ENCODE measurements around the gene NTHL1.

NTHL1 gene

GRCh38 chr16:2082171-2082982 is 34.7 kb upstream of the NTHL1 start:
- H3K27ac ChIP-seq = no peak overlapping the region
- H3K36me3 ChIP-seq (ENCODE audit: insufficient read depth, low read length) = no peaks in the 10 kb centered on the region; the same call in 1 of the 2 replicates
- no peak overlapping the region for H3K4me3 ChIP-seq
- no peak for TF ChIP-seq POLR2AphosphoS5 (IDR thresholded peaks at IDR 0.05; ENCODE audit: borderline replicate concordance, low read depth, low read length)
- no peak for TF ChIP-seq EZH2 (IDR thresholded peaks at IDR 0.05)
- TF ChIP-seq FOXP2 (optimal IDR thresholded peaks at IDR 0.05; ENCODE audit: control extremely low read depth, extremely low read length, insufficient read depth) = no peak
- no peak for DNase-seq (ENCODE audit: low read depth, low spot score)
- no peak overlapping the region for H3K9ac ChIP-seq (ENCODE audit: insufficient read length)
- H3K9me3 ChIP-seq (ENCODE audit: low read depth, low read length) = no peaks in the 10 kb centered on the region

DNA sequence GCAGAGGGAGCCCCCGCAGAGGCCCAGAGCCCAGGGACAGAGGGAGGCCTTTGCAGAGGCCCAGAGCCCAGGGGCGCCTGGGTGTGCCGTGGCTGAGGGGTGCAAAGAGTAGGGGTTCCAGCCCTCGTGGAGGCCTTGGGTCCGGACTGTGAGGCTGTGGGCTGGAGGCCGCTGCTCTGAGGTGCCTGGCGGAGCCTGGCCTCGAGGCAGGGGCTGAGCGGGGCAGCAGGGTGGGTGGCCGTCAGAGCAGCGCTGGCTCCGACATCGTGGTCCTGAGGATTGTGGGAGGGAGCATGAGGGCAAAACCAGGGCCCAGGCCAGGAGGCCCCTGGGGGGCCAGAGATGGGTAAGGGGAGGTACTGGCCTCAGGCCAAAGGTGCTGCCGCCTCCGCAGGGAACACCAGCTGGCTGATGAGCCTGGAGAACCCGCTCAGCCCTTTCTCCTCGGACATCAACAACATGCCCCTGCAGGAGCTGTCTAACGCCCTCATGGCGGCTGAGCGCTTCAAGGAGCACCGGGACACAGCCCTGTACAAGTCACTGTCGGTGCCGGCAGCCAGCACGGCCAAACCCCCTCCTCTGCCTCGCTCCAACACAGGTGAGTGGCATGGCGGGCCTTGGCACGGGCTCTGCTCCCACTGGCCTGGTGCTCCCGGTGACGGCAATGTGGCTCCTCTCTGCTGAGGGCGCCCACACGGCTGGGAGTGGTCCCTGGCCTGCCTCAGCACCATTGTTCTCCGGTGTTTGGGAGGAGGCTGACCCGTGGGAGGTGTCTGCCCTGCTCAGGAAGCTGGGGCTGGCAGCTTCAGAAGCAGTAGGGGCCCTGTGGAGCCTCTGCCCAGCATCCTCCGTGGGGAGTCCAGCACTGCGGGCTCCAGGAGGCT is 33.8 kb upstream of the NTHL1 start:
- H3K27ac ChIP-seq = no peak overlapping the region
- no peaks in the 10 kb centered on the region; the same call in 1 of the 2 replicates for H3K36me3 ChIP-seq (ENCODE audit: insufficient read depth, low read length)
- DNase-seq (ENCODE audit: low read depth, low spot score) = no peak
- no peak overlapping the region for H3K4me3 ChIP-seq
- no peak overlapping the region for H3K9ac ChIP-seq (ENCODE audit: insufficient read length)
- no peak for TF ChIP-seq EZH2 (IDR thresholded peaks at IDR 0.05)
- TF ChIP-seq FOXP2 (optimal IDR thresholded peaks at IDR 0.05; ENCODE audit: control extremely low read depth, extremely low read length, insufficient read depth) = no peak
- TF ChIP-seq POLR2AphosphoS5 (IDR thresholded peaks at IDR 0.05; ENCODE audit: borderline replicate concordance, low read depth, low read length) = no peak
- H3K9me3 ChIP-seq (ENCODE audit: low read depth, low read length) = no peaks in the 10 kb centered on the region

DNA sequence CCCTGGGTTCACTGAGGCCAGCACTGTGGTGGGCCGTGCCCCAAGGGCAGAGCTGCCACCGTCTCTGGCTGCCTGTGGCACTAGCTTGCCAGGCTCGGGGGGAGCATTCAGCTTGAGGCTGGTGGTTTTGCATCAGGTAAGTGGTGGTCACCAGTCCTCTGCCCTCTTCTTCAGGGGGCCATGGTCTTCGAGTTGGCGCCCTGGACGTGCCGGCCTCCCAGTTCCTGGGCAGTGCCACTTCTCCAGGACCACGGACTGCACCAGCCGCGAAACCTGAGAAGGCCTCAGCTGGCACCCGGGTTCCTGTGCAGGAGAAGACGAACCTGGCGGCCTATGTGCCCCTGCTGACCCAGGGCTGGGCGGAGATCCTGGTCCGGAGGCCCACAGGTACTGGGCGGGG is 32.4 kb upstream of the NTHL1 start:
- Histone ChIP-seq H3K4me3 (no peak overlapping the region), H3K27ac (no peak overlapping the region), H3K9ac (ENCODE audit: insufficient read length) (no peak overlapping the region), H3K36me3 (ENCODE audit: insufficient read depth, low read length) (no peaks in the 10 kb centered on the region), H3K9me3 (ENCODE audit: low read depth, low read length) (no peaks in the 10 kb centered on the region)
- TF ChIP-seq FOXP2 (optimal IDR thresholded peaks at IDR 0.05; ENCODE audit: control extremely low read depth, extremely low read length, insufficient read depth) = no peak
- no peak for TF ChIP-seq EZH2 (IDR thresholded peaks at IDR 0.05)
- TF ChIP-seq POLR2AphosphoS5 (IDR thresholded peaks at IDR 0.05; ENCODE audit: borderline replicate concordance, low read depth, low read length) = no peak
- no peak for DNase-seq (ENCODE audit: low read depth, low spot score)

DNA sequence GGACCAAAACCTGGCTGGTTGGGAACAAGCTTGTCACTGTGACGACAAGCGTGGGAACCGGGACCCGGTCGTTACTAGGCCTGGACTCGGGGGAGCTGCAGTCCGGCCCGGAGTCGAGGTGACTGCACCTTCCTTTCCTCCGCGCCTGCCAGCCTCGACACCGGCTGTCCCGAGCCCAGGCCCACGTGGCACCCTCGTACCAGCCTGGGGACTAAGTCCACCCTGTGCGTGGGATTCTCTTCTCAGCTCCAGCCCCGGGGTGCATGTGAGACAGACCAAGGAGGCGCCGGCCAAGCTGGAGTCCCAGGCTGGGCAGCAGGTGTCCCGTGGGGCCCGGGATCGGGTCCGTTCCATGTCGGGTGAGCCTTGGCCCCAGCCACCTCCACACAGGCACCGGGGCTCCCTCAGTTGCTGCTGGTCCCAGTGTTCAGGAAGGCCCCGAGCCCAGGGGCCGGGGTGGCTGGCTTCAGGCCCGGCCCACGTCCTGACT is 31.7 kb upstream of the NTHL1 start:
- H3K9me3 ChIP-seq (ENCODE audit: low read depth, low read length) = no peaks in the 10 kb centered on the region
- DNase-seq (ENCODE audit: low read depth, low spot score) = no peak
- H3K9ac ChIP-seq (ENCODE audit: insufficient read length) = no peak overlapping the region
- TF ChIP-seq FOXP2 (optimal IDR thresholded peaks at IDR 0.05; ENCODE audit: control extremely low read depth, extremely low read length, insufficient read depth) = no peak
- TF ChIP-seq EZH2 (IDR thresholded peaks at IDR 0.05) = no peak
- no peak for TF ChIP-seq POLR2AphosphoS5 (IDR thresholded peaks at IDR 0.05; ENCODE audit: borderline replicate concordance, low read depth, low read length)
- no peak overlapping the region for H3K27ac ChIP-seq
- H3K36me3 ChIP-seq (ENCODE audit: insufficient read depth, low read length) = no peaks in the 10 kb centered on the region
- no peak overlapping the region for H3K4me3 ChIP-seq

DNA sequence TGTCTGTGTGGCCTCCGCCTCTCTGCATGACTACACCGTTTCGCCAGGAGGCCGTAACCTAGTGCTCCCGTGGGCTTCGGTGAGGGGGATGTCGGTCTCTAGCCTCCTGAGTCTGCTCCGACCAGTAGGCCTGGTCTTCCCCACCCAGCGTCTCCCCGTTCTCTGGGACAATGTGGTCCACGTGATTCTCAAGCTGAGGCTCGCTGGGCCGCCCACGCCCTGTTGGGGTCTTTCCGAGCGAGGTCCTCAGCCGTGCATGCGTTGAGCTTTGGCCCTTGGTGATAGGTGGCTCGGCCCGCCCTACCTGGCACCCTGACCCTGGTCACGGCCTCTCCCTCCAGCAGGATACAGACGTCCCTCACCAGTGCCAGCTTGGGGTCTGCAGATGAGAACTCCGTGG is 31.1 kb upstream of the NTHL1 start:
- Histone ChIP-seq H3K9ac (ENCODE audit: insufficient read length) (no peak overlapping the region), H3K36me3 (ENCODE audit: insufficient read depth, low read length) (no peaks in the 10 kb centered on the region; the same call in 1 of the 2 replicates), H3K27ac (no peak overlapping the region), H3K4me3 (no peak overlapping the region), H3K9me3 (ENCODE audit: low read depth, low read length) (no peaks in the 10 kb centered on the region)
- DNase-seq (ENCODE audit: low read depth, low spot score) = no peak
- TF ChIP-seq FOXP2 (optimal IDR thresholded peaks at IDR 0.05; ENCODE audit: control extremely low read depth, extremely low read length, insufficient read depth) (no peak), POLR2AphosphoS5 (IDR thresholded peaks at IDR 0.05; ENCODE audit: borderline replicate concordance, low read depth, low read length) (no peak), EZH2 (IDR thresholded peaks at IDR 0.05) (no peak)

DNA sequence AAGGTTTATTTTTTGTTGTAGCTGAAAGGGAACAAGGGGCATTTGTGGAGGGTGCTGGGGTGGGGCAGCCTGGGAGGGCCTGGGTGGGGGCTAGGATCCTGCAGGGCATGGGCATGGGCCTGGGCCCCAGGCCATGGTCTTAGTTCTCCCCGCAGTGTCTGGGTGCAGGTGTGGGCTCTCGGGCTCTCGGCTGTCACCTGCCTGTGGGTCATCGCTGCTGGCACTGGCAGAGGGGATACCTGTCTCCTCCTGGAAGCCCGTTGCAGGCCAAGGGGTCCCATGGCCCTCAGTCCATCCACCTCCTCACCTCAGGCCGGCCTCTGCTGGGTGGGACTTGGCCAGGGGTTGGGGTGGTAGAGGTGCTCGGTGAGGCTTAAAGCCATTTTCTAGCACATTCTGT is 30.5 kb upstream of the NTHL1 start:
- no peak overlapping the region for H3K27ac ChIP-seq
- TF ChIP-seq EZH2 (IDR thresholded peaks at IDR 0.05) (no peak), POLR2AphosphoS5 (IDR thresholded peaks at IDR 0.05; ENCODE audit: borderline replicate concordance, low read depth, low read length) (no peak), FOXP2 (optimal IDR thresholded peaks at IDR 0.05; ENCODE audit: control extremely low read depth, extremely low read length, insufficient read depth) (no peak)
- no peak overlapping the region for H3K9ac ChIP-seq (ENCODE audit: insufficient read length)
- H3K4me3 ChIP-seq = no peak overlapping the region
- H3K9me3 ChIP-seq (ENCODE audit: low read depth, low read length) = no peaks in the 10 kb centered on the region
- H3K36me3 ChIP-seq (ENCODE audit: insufficient read depth, low read length) = no peaks in the 10 kb centered on the region; the same call in 1 of the 2 replicates
- DNase-seq (ENCODE audit: low read depth, low spot score) = no peak

DNA sequence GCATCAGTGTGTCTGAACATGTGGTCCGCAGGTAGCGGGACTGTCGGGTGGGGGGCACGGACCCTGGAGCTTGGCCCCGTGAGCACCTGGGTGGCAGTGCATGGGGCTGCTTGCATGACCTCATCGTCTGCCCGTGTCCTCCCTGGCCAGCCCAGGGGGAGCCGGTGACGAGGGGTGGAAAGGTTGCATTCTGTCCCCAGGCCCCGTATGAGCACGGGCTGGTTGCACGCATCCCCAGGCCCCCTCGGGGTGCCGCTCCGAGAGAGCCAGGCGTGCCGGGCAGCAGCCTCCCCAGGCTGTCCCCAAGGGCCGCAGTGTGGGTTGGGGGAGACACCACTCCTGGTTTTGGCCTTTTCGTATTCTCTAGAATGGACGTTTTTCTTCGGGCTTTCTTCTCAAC is 30.1 kb upstream of the NTHL1 start:
- no peak for TF ChIP-seq EZH2 (IDR thresholded peaks at IDR 0.05)
- TF ChIP-seq FOXP2 (optimal IDR thresholded peaks at IDR 0.05; ENCODE audit: control extremely low read depth, extremely low read length, insufficient read depth) = no peak
- no peak for TF ChIP-seq POLR2AphosphoS5 (IDR thresholded peaks at IDR 0.05; ENCODE audit: borderline replicate concordance, low read depth, low read length)
- no peaks in the 10 kb centered on the region for H3K9me3 ChIP-seq (ENCODE audit: low read depth, low read length)
- H3K4me3 ChIP-seq = no peak overlapping the region
- H3K27ac ChIP-seq = no peak overlapping the region
- no peak for DNase-seq (ENCODE audit: low read depth, low spot score)
- H3K9ac ChIP-seq (ENCODE audit: insufficient read length) = no peak overlapping the region
- no peaks in the 10 kb centered on the region; the same call in 1 of the 2 replicates for H3K36me3 ChIP-seq (ENCODE audit: insufficient read depth, low read length)

DNA sequence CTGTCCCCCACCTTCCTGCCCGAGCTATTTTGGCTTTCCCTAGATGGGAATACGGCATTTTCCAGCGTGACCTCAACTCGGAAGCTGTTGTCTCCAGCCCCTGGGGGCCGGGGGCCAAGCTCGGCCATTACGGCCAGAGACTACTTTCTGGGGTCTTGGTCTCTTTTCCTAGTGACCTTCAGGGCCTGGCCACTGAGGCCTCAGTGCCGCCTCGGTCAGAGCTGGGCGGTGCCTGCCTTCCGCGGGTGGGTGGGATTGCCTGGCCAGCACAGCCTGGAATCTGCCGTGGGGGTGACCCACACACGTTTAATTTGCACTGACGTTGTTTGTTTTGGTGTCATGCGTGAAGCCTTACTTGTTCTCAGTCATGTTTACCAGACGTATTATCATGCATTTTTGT is 29.4 kb upstream of the NTHL1 start:
- no peak for TF ChIP-seq FOXP2 (optimal IDR thresholded peaks at IDR 0.05; ENCODE audit: control extremely low read depth, extremely low read length, insufficient read depth)
- no peak for TF ChIP-seq POLR2AphosphoS5 (IDR thresholded peaks at IDR 0.05; ENCODE audit: borderline replicate concordance, low read depth, low read length)
- no peak for TF ChIP-seq EZH2 (IDR thresholded peaks at IDR 0.05)
- no peak overlapping the region for H3K4me3 ChIP-seq
- H3K27ac ChIP-seq = no peak overlapping the region
- DNase-seq (ENCODE audit: low read depth, low spot score) = no peak
- H3K9ac ChIP-seq (ENCODE audit: insufficient read length) = no peak overlapping the region
- H3K9me3 ChIP-seq (ENCODE audit: low read depth, low read length) = no peaks in the 10 kb centered on the region
- H3K36me3 ChIP-seq (ENCODE audit: insufficient read depth, low read length) = no peaks in the 10 kb centered on the region; the same call in 1 of the 2 replicates

Data from SK-N-MC (cell line).